ENCODE results near the gene PCDHB2. TPM values are rescaled to one million over a fixed set of nuclear protein-coding genes. Genes with fewer than 3 reads are reported as not detected.
"Not testable (repeated sequence)": the region's sequence is repeated elsewhere in the genome, so short reads cannot be mapped to it uniquely, and the experiment has no call there.

Gene PCDHB2
- total RNA-seq, 1 donor from 2014 or later = 2.2 TPM

DNA sequence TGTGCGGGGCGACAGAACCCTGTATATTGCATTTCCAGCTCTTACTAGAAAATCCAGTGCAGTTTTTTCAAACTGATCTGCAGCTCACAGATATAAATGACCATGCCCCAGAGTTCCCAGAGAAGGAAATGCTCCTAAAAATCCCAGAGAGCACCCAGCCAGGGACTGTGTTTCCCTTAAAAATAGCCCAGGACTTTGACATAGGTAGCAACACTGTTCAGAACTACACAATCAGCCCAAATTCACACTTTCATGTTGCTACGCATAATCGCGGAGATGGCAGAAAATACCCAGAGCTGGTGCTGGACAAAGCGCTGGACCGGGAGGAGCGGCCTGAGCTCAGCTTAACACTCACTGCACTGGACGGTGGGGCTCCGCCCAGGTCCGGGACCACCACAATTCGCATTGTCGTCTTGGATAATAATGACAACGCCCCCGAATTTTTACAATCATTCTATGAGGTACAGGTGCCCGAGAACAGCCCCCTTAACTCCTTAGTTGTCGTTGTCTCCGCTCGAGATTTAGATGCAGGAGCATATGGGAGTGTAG lies 41.4 kb downstream of the PCDHB2 start:
- DNase-seq (ENCODE audit: low read depth in 2 of 2) = no peak

DNA sequence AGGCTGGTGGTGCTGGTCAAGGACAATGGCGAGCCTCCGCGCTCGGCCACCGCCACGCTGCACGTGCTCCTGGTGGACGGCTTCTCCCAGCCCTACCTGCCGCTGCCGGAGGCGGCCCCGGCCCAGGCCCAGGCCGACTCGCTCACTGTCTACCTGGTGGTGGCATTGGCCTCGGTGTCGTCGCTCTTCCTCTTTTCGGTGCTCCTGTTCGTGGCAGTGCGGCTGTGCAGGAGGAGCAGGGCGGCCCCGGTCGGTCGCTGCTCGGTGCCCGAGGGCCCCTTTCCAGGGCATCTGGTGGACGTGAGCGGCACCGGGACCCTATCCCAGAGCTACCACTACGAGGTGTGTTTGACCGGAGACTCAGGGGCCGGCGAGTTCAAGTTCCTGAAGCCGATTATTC lies 42.9 kb downstream of the PCDHB2 start:
- not testable (repeated sequence) for DNase-seq (ENCODE audit: low read depth in 2 of 2)

Other genes starting within 250 kb of the PCDHB2 start
- under 0.01 TPM in 2 replicates for gene PCDHA9, start 246.2 kb upstream of the PCDHB2 start, total RNA-seq
- under 0.01 TPM in 2 replicates for gene PCDHA10, start 238.7 kb upstream of the PCDHB2 start, total RNA-seq
- under 0.01 and 0.20 TPM in 2 replicates for gene PCDHA11, start 225.7 kb upstream of the PCDHB2 start, total RNA-seq
- gene PCDHA12, start 219.3 kb upstream of the PCDHB2 start, total RNA-seq = under 0.01 TPM in 1 of 2 replicates, not detected in the other
- gene PCDHA13, start 212.5 kb upstream of the PCDHB2 start, total RNA-seq = under 0.01 TPM in 1 of 2 replicates, not detected in the other
- gene PCDHAC1, start 168.3 kb upstream of the PCDHB2 start, total RNA-seq = under 0.01 TPM in 2 replicates
- gene PCDHAC2, start 128.1 kb upstream of the PCDHB2 start, total RNA-seq = 0.20 and 0.22 TPM in 2 replicates
- not detected in 2 replicates for gene PCDHB1, start 43.2 kb upstream of the PCDHB2 start, total RNA-seq
- gene PCDHB3, start 5.9 kb downstream of the PCDHB2 start, total RNA-seq = 0.22 and 0.60 TPM in 2 replicates
- 0.20 and 0.22 TPM in 2 replicates for gene PCDHB4, start 27.2 kb downstream of the PCDHB2 start, total RNA-seq
- 0.87 and 1.8 TPM in 2 replicates for gene PCDHB5, start 40.6 kb downstream of the PCDHB2 start, total RNA-seq
- under 0.01 and 0.20 TPM in 2 replicates for gene PCDHB6, start 55.4 kb downstream of the PCDHB2 start, total RNA-seq
- 0.44 and 2.4 TPM in 2 replicates for gene PCDHB7, start 78.0 kb downstream of the PCDHB2 start, total RNA-seq
- 0.40 and 0.44 TPM in 2 replicates for gene PCDHB8, start 83.2 kb downstream of the PCDHB2 start, total RNA-seq
- gene PCDHB16, start 87.8 kb downstream of the PCDHB2 start, total RNA-seq = 0.22 and 0.99 TPM in 2 replicates
- gene PCDHB9, start 92.5 kb downstream of the PCDHB2 start, total RNA-seq = 0.22 and 0.40 TPM in 2 replicates
- 0.44 and 1.8 TPM in 2 replicates for gene PCDHB10, start 97.7 kb downstream of the PCDHB2 start, total RNA-seq
- gene PCDHB11, start 105.0 kb downstream of the PCDHB2 start, total RNA-seq = 0.44 and 1.8 TPM in 2 replicates
- 0.44 and 1.4 TPM in 2 replicates for gene PCDHB12, start 114.1 kb downstream of the PCDHB2 start, total RNA-seq
- 0.87 and 2.6 TPM in 2 replicates for gene PCDHB13, start 119.3 kb downstream of the PCDHB2 start, total RNA-seq
- 1.1 and 1.4 TPM in 2 replicates for gene PCDHB14, start 128.7 kb downstream of the PCDHB2 start, total RNA-seq
- 0.44 and 1.4 TPM in 2 replicates for gene PCDHB15, start 150.8 kb downstream of the PCDHB2 start, total RNA-seq
- gene SLC25A2, start 209.4 kb downstream of the PCDHB2 start, total RNA-seq = under 0.01 and 0.20 TPM in 2 replicates
- 56.7 and 63.5 TPM in 2 replicates for gene TAF7, start 226.2 kb downstream of the PCDHB2 start, total RNA-seq
- 0.40 and 0.44 TPM in 2 replicates for gene PCDHGA1, start 235.9 kb downstream of the PCDHB2 start, total RNA-seq
- 0.65 and 0.79 TPM in 2 replicates for gene PCDHGA2, start 244.1 kb downstream of the PCDHB2 start, total RNA-seq
- 0.40 and 0.44 TPM in 2 replicates for gene PCDHGA3, start 249.2 kb downstream of the PCDHB2 start, total RNA-seq